ENCODE data around the gene CLCF1.

Gene CLCF1

DNA sequence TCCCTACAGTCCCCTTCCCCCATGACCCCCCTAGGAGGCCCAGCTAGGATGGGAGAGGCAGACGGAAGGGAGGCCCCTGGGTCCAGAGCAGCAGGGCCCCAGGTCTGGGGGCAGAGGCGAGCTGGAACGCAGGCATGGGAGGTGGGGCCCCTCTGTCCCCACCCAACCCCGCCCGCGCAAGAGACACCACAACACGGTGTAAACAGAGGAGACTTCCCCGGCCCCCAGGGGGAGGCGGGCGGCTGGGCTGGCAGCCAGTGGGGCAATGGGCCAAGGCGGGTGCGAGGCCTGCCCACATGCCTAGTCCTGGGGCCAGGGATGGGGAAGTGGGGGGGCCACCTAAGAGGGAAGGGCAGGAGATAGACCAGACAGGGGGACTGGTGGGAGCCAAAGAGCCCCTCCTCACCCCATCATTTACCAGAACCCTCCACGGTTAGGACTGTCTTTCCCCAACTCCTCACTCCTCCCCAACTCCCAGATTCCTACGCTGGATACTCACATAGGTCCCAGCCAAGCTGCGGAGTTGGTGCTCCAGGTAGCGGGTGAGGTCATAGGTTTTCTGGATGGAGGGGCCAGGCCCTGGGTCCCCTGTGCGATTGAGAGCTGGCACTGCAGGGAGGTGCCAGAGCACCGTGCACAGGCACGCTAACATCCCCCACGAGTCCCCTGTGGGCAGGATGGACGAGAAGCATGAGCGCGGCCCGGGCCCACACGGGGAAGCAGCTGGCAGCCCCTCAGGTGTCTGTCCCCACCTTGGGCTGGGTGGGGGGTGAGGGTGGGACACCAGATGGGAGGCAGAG lies 6.2 kb downstream of the CLCF1 start:
- DNase-seq (ENCODE audit: low read depth, low spot score), result no peak
- no peak overlapping the region for H3K4me3 ChIP-seq (ENCODE audit: low read length)

DNA sequence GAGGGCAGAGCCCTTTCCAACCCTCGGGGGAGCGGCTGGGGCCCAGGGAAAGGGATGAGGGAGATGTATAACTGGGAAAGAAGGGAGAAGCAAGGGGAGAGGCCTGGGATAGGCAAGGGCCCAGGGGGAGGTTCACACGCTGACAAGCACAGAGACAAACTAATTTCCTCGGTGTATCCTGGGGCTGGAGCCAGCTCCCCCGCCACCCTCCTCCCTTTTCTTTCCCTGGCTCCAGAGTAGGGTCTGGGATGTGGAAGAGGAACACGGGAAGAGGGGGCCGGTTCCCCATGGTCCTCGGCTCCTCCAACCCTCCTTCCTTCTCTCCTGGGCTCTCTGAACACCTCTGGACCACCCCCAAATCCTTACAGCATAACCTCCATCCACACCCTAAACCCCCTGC lies 6.9 kb downstream of the CLCF1 start:
- H3K4me3 ChIP-seq (ENCODE audit: low read length), result no peak overlapping the region

DNA sequence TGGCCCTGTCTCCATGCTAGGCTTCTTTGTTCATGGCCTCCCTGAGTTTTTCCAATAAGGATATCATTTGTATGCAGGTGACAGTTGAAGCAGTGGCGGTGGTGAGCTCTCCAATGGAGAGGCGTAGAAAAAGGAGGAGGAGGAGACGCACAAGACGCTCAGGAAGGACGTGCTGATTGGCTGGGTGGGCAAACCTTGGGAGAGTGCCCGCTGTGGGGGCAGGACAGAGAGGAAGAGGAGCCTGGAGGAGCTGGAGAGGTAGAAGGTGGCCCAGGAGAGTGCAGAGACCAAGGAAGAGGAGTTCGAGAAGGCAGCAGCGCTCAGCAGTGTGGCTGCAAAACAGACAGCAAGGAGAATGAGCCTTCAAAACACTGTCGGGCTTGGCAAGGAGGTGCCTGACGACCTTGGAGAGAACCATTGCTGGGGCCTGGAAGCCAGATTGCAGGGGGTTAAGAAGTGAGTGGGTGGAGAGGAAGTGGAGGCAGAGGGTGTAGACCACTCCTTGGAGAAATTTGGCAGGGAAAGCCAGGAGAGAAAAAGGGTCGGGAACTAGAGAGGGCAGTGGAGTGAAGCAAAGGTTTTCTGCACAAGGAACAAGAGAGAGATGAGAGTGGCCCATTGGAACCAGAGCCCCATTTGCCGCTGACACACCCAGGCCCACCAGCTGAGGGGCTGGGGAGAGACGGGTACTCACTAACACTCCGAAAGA lies 7.5 kb downstream of the CLCF1 start:
- no peak overlapping the region for H3K4me3 ChIP-seq (ENCODE audit: low read length)
- no peak for DNase-seq (ENCODE audit: low read depth, low spot score)

More for the DNA sequence above, 6.9 kb downstream of the CLCF1 start:
- DNase-seq (ENCODE audit: low read depth, low spot score), result no peak

DNA sequence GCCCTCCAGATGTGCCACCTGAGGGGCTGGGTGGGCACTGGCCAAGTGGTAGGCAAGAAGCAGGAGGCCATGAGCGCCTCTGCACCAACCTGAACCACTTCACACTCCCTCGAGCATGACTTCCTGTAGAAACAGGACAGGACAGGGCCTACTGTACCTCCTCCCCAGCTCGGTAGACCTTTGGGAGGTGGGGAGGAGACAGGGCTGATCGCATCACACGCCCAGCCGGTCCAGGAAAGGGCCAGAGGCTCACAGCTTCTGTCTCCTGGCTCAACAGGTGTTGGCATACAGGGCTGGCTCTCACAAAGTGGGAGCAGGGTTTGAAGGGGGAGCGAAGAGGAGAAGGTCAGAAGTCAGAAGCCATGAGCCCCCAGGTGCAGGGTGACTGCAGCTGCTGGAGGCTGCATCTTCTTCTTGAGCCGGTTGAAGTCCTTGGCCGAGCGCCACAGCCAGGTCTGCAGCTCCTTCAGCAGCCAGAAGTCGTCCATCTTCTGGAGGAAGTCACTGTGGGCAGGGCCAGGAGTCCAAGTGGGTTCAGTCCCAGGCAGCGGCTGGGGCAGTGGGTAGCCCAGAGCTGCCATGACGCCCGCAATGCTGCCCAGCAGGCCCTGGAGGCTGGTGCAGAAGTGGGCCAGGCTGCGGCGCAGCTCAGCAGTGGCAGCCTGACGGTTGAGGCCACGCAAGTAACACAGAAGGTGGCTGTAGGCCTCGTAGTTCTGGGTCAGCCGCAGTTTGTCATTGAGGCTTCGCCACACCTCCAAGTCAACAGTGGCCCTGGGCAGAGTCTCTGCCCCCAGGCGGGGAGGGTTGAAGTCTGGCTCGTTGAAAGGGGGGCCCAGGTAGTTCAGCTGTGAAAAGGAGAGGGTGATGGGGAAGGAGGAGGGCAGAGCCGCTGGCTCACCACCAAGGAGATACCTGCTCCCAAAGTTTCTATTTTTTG lies 8.3 kb downstream of the CLCF1 start:
- no peak for DNase-seq (ENCODE audit: low read depth, low spot score)
- no peak overlapping the region for H3K4me3 ChIP-seq (ENCODE audit: low read length)

DNA sequence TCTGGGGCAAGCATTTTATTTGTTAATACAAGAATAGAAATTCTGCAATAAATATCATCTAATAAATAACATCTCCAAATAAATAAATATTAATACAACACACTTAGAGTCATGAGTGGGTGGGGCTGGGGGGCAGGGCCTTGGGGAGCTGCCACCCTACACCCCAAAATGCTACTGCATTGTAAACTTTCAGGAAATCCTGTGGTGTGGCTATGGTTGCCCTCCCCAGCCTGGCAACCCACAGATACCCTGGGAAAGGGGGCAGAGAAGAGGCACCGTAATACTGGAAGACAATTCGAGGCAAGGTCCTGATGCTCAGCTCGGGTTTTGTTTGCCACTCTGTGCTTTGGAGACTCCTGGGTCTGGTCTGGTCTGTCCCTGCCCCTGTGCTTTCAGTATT lies 9.2 kb downstream of the CLCF1 start:
- DNase-seq (ENCODE audit: low read depth, low spot score), result no peak
- no peak overlapping the region for H3K4me3 ChIP-seq (ENCODE audit: low read length)

DNA sequence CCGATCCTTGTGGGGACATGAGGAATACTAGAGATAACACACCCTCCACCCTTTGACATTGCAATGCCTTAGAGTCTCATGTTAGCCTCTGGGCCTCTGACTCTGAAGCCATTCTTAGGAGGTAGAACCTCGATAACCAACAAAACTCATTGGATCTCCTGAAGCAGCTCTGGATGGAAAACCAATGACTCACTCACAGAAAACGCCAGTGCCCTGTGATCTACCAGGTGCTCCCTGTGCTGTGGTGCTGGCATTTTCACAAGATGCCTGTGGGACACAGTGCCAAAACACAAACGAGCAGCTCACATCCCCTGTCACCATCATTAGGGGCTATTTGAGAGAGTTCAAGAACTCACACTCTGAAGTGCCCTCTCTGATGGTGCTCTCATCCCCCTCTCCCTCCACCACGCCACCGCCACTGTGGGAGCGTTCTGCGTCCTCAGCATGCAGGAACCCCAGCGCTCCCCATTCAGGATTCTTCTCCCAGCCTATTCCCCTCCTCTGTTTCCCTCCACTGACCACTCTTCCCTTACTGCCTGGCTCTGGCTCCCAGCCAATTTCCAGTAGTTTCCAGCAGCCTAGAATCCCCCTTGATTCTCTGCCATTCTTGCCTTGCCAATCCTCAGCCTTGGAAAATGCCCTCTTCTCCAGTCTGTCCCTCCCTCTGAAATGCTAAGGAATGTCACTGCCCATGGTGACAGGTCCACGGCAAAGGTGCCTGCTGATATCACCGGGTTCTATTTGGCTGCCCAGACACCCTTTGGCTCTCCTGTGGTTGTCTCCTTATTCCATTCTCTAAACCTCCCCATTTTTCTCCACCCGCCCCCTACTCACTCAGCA lies 15.3 kb downstream of the CLCF1 start:
- H3K4me3 ChIP-seq (ENCODE audit: low read length), result no peak overlapping the region
- DNase-seq (ENCODE audit: low read depth, low spot score), result no peak

DNA sequence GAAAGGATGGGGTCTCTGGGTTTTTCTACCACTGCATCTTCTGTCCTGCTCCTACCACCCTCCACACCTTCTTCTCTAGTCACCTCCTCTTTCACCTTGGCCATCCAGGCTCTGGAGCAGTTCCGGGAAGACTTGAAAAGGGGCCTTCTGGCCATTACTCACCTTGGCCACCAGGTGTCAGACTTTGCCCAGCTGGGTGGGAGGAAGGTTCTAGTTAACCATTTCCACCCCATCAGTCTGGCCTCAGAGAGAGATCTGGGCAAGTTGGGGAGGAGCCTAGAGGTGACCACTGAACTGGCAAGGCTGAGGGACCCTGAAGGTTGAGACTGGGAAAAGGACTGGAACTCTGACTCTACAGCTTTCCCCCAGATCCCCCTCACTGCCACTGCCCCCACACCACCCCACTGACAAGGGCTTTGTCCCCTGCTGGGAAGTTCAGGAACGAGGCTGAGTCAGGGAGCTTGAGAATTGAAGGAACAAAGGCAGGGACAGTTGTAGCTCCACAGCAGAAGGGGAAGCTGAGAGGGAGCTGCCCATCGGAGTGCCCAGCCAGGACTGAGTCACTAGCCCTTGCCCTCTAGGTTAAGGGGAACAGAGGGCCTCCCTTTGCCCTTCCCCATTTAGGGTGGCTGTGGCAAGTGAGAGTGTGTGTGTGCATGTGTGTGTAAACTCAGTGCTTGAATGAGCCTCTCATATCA lies 16.4 kb downstream of the CLCF1 start:
- H3K4me3 ChIP-seq (ENCODE audit: low read length), result no peak overlapping the region
- DNase-seq (ENCODE audit: low read depth, low spot score), result peak; percentile 55

DNA sequence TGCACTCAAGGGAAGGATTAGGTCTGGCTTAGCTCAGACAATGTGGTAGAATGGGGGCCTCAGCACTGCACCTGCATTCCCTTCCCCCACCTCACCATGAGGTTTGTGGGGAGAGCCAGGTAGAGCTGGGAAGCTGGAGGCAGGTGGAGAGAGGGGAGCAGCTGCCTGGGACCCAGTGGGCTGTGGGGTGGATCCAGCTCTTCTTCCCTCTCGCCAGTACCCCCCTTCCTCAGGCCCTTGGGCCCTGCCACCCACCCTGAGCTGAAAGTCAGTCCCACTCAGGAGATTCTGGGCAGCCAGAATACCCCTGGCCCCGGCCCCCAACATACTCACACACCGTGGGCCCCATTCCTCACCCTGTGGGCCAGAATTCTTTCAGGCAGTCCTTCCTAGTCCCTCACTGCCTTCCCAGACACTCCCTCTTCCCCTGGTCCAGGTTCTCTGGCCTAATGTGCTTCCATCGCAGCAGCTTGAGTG lies 17.0 kb downstream of the CLCF1 start:
- no peak overlapping the region for H3K4me3 ChIP-seq (ENCODE audit: low read length)
- DNase-seq (ENCODE audit: low read depth, low spot score), result no peak

DNA sequence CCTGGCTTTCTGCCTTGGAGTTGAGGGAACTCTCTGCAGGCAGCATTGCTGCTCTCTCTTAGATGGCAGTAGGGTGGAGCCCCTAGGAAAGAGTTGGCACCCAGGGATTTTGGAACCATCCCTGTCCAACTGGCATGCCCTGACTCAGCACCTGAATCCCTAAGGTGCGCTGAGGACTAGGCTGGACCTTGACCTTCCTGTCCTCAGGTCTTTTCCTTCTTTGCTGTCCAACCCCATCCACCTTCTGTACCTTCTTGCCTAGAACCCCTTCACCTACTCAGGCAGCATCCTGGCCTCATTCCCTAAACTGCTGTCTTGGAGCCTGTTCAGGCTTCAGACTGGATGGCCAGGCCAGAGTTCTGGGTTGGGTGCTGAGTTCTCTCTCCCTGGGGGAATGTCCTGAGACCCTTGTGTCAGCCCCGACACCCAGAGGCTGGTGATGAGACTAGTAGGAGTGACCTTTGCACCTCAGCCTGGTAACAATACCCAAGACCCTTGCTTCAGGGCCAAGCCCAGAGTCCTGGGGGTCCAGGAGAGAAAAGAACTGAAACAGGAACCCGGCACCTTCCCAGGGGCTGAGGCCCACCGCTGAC lies 17.5 kb downstream of the CLCF1 start:
- no peak for DNase-seq (ENCODE audit: low read depth, low spot score)
- no peak overlapping the region for H3K4me3 ChIP-seq (ENCODE audit: low read length)

DNA sequence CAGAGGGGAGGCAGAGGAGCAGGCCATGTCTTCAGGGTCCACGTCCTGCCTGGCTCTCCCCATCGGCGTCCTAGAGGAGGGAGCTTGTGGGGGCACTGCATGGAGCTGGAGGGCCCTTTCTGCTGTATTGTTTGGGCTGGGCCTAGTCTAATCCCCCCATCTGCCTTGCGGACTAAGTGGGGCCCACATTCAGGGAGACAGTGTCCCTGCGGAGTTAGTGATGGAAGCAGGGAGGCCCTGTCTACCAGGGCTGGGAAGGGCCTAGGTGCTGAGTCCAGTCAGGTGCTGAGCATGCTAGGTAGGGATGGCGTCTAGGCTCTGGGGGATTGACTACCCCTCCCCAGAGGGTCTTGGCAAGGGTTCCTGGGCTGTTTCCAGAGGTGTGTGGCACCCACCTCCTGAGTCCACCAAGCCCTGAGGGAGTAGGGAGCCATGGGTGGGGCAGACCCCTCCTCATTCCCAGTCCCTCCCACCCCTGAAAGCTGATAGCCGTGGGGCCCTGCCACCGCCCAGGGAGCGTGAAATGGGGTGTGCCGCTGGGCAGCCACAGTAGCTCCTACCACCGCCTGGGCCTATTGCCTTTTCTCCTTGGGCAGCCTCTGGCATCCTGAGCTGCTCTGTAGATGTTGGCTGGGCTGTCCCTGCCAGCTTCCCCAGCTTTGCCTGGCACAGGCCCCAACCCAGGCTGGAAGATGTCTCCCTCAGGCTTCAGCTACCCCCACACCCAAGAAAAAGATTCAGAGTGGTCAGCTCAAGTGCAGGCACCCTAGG lies 18.2 kb downstream of the CLCF1 start:
- H3K4me3 ChIP-seq (ENCODE audit: low read length), result no peak overlapping the region
- no peak for DNase-seq (ENCODE audit: low read depth, low spot score)

DNA sequence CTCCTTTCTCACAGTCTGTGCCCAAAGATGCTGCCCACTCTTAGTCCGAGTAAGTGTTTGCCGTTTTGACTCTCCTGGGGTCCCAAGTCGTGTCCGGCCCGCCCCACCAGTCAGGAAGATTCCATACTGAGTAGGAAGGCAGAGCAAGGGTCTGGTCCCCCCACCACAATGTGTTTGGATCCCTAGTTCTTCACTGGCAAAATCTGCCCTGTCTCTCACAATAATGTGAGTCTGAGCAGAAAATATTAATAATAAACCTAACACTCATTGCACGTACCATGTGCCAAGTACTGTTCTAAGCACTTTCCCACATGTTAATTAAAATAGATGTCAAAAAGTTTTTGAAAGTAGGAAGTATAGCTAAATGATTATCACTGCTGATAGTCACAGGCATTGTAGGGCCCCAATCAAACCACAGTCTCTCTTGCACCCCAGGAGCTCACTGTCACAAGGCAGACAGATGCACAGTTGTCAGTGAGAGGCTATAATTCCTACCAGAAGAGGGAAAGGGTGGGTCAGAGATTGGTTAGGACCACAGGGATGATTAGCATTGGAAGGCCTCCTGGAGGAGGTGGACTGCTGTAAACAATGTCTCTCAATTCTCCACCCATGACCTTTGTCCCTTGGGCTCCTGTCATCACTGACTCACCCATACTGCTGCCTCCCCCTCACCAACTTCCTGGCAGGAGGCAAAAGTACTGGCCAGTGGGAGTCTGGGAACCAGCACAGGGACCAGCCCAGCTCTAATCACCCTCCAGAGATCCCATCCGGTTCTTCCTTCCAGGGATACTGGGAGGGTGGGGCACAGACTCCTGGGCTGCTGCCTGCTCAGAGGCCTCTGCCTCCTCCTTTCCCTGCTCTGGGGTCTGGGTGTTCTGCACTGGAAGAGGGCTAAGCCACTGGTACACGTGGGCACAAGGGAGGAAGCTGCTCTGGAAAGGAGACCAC lies 19.0 kb downstream of the CLCF1 start:
- no peak for DNase-seq (ENCODE audit: low read depth, low spot score)
- peak overlapping the region; percentile 80 for H3K4me3 ChIP-seq (ENCODE audit: low read length)

DNA sequence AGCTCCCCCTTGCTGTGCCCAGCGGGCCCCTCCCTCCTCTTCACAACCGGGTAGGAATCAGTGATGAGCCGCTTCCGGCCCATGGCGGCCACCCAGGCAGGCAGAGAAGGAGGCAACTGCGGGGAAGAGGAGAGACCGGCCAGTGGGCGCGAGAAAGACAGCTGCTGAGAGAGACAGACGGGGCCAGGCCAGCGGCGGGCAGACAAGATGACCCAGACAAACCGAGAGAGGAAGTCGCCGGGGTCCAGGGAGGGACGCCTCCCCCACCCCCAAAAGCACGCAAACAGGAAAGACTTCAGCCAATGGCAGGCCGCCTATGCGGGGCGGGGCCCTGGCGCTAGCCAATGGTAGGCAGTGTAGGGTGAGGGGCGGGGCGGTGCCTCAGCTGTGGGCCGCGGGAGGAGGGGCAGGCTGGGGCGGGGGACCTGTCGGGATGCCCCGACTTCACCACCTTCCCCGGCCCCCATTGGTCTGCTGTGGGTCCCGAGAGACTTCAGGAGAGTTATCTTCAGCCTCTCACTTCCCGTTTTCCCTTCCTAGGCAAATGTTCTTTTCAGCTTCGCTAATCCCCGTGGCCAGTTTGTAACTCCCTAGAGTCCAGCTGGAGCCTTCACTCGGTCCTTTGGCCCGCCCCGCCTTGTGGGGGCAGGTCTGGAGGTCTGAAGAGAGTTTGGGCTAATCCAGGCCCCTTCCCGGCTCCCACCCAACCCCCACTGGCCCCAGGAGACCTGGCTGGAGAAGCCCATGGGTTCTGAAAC lies 19.9 kb downstream of the CLCF1 start, which contains the start of gene POLD4:
Gene POLD4 (minus strand): TSS at position 230 of the 758 bp plus-strand sequence. CDS start 147 bp downstream, at position 83.
- peak within 1 kb of the TSS; percentile 80 for H3K4me3 ChIP-seq (ENCODE audit: low read length)
- peak; percentile 83 for DNase-seq (ENCODE audit: low read depth, low spot score)

DNA sequence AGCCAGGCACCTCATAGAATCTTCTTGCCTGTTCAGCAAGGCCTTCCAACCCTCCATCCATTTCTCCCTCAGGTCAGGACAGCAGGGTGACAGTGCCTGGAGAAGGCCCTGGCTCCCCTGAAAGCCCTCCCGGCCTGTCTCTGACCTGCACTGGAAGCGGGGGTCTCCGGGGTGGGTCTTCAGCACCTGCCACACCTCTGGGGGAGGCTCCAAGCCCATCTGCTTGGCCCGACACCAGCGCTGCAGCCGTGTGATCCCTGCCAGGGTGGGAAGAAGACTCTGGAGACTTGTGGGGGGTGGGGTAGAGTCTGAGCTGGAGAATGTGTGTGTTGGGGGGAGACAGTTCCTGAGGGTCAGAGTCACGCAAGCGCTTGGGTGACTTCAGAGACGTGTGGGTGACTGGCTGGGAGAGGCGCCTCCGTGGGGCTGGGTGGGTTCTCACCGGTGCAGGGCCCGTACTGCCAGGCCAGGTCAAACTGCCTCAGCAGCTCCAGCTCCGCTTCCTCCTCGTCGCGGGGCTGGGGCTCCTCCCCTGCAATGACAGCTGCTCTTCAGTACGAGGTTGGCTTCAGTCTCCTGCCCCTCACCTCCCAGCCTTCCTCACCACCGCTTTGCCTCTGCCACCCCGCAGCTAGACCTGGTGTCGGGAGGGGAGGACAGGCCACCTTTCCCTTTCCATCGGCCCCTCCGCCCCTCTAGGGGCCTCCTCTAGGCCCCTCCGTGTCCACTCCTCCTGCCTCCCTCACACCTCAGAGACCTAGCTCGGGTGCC lies 20.7 kb downstream of the CLCF1 start:
- DNase-seq (ENCODE audit: low read depth, low spot score), result no peak
- peak overlapping the region; percentile 80 for H3K4me3 ChIP-seq (ENCODE audit: low read length)

DNA sequence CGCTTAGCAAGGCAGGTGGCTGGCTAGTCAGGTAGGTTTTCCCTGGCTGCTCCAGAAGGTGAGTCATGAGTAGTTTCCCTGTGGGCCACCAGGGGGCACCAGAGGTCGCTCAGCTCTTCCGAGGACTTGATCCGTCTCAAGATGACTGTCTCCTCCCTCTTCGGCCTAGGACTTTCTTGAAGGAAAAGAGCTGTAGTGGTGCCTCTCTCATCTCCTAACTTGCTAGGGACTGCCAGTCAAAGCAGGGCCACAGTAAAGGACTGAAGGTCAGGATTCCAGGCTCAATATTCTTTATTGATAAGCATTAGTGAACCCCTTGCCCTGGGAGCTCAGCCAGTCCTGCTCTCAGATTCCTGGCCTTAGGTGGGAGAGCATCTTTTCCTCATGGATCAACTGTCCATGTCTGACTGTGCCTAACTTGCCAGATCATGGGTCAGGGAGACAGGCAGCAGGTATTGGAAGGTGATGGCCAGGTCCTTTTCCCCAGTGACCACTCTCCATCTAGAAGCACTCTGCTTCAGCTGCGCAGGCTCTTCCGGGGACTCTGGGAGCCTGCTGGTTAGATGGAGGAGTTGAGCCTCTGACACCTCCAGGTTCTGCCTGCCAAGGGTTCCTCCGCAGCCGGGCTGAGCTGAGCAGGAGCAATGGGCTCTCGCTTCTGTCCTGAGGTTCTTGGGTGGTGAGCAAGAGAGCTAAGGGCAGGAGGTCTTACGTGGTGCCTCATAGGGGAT lies 22.0 kb downstream of the CLCF1 start:
- DNase-seq (ENCODE audit: low read depth, low spot score), result peak; percentile 67
- no peak overlapping the region for H3K4me3 ChIP-seq (ENCODE audit: low read length)

Measured in Jurkat, Clone E6-1 (cell line).